T-helper 1 cell treated with Interleukin-12 subunit alpha and Interleukin-12 subunit beta and Interleukin-4 antibody, amounts not matched to agents 30 μg/mL and 1 μg/mL, for 36 hours (primary cell): Measurements from ENCODE around the gene FBXO8.

Experiments
- H3K27ac Mint-ChIP-seq: one replicate; pipeline ENCODE4 v1.8.0; 2021; ENCODE audit warnings: mild to moderate bottlenecking, mixed read lengths
- H3K27me3 Mint-ChIP-seq: one replicate; pipeline ENCODE4 v1.8.0; 2021; ENCODE audit warnings: low read depth, mixed read lengths
- H3K36me3 Mint-ChIP-seq: one replicate; pipeline ENCODE4 v1.8.0; 2021; ENCODE audit warnings: low read depth, mixed read lengths
- H3K4me1 Mint-ChIP-seq: one replicate; pipeline ENCODE4 v1.8.0; 2021; ENCODE audit warnings: low read depth, mixed read lengths
- H3K4me3 Mint-ChIP-seq: one replicate; pipeline ENCODE4 v1.8.0; 2021; ENCODE audit warnings: mild to moderate bottlenecking, moderate library complexity, mixed read lengths
- H3K9me3 Mint-ChIP-seq: one replicate; pipeline ENCODE4 v1.8.0; 2021; ENCODE audit warnings: mixed read lengths

FBXO8 gene

DNA sequence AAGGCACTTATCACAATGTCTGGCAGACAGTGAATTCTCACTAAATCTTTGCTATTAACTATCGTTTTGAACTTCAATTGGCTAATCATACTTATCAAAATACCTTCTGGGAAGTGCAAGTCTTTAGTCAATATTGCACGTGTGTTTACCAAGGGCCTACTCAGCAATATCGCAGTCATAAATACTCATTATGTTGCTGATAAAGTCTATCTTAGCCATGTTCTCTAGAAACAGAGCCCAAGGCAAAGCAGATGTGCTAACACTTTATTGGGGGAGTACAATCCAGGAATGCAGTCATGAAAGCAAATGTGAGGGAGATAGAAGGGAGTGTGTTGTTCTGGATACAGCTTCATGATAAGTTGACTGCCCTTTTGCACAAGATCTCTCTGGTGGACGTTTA, 90.5 kb downstream of the FBXO8 start:
- Mint-ChIP-seq H3K27ac (no peak overlapping the region), H3K36me3 (no peaks in the 10 kb centered on the region), H3K9me3 (no peaks in the 10 kb centered on the region), H3K4me1 (no peaks in the 10 kb centered on the region), H3K27me3 (peaks cover 13% of the 10 kb centered on the region), H3K4me3 (no peak overlapping the region)

DNA sequence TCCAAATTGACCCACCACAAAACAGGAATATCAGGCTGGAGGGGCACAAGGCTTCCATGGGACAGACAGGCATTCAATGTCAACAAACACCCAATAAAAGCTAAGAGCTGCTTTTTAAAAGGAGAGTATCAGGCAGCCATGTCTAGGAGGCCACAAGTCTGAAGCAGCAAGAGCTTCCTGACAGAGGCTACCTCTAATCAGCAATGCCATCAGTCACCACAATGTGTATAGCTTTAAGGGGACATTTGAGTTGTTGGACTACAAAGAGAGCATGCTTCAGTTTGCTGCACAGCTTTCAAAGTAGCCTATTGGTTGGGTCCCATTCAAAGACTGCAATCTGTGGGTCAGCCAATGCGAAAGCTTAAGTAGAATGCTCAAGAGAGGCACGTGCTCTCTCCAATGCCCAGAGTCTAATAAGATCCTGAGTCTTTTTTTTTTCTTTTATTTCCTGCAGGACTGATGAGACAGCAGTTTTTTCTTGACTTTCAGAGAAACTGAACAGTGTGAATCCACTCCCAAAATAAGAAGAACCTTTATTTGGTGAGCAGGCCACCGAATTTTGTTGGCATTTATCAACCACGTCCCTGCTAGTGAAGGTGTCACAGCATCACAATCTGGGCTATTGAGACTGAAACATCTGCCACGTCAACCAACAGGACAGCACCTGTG, 92.5 kb downstream of the FBXO8 start:
- no peaks in the 10 kb centered on the region for H3K36me3 Mint-ChIP-seq
- H3K27ac Mint-ChIP-seq = no peak overlapping the region
- no peaks in the 10 kb centered on the region for H3K9me3 Mint-ChIP-seq
- no peaks in the 10 kb centered on the region for H3K4me1 Mint-ChIP-seq
- no peak overlapping the region for H3K4me3 Mint-ChIP-seq
- peaks cover 14% of the 10 kb centered on the region for H3K27me3 Mint-ChIP-seq

DNA sequence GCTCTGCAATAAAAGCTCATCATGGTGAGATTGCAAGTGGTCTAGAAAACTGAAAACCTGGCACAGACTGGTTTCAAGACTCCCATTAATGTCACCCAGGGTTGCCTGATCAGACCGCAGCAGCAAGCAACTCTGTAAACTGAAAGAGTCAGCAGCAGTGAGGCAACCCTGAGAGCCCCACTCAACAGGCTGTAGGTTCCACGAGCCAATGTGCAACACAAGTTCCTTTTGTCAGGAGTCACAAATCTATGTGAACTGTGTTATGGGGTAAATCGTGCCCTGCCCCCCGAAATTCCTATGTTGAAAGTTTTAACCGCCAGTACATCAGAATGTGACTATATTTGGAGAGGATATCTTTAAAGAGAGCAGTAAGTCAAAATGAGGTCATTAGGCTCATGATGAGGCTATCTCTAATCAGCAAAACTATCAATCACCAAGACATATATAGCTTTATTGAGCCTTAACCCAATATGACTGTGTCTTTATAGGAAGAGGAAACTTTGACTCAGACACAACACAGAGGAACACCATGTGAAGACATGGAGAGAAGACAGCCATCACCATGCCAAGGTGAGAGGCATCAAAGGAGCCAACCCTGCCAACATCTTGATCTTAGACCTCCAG, 94.0 kb downstream of the FBXO8 start:
- Mint-ChIP-seq H3K9me3 (no peaks in the 10 kb centered on the region), H3K36me3 (no peaks in the 10 kb centered on the region), H3K4me3 (no peak overlapping the region), H3K4me1 (no peaks in the 10 kb centered on the region), H3K27me3 (peaks cover 15% of the 10 kb centered on the region), H3K27ac (no peak overlapping the region)
